GM12891 (cell line): ENCODE results near the gene HAPSTR1.

ENCODE experiments used
- POLR2AphosphoS5 ChIP-seq: IDR thresholded peaks from 2 replicates; pipeline ENCODE4 v1.6.1; 2011; ENCODE audit warnings: low read depth, low read length, control low read depth
- TAF1 ChIP-seq: IDR thresholded peaks from 2 replicates; pipeline ENCODE4 v1.6.1; 2011; ENCODE audit warnings: low read depth, low read length, control low read depth

- TF ChIP-seq POLR2AphosphoS5 = no peak
- no peak for TF ChIP-seq TAF1
Observed at GRCh38 chr16:9081158-9081557, 10.3 kb upstream of the HAPSTR1 start.
